ENCODE measurements around the gene THSD7A.

DNA sequence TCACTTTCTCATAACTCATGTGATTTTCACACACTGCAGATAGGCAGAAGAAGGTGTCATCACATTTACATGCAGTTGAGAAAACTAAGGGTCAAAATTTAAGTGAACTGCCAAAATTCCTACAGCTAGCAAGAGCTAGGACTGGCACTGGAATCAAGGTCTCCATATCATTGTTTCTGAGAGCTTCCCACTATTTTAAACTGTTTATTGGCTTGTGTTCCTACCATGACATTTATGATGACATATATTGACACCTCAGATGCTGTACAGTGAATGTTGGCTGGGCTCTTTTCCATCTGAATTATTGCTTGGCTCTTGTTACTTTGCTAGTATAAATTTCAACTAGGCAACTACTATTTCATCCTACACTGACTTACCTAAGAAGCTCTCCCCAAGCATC is 2.0 kb downstream of the THSD7A start:
- TF ChIP-seq, protein P1, sequence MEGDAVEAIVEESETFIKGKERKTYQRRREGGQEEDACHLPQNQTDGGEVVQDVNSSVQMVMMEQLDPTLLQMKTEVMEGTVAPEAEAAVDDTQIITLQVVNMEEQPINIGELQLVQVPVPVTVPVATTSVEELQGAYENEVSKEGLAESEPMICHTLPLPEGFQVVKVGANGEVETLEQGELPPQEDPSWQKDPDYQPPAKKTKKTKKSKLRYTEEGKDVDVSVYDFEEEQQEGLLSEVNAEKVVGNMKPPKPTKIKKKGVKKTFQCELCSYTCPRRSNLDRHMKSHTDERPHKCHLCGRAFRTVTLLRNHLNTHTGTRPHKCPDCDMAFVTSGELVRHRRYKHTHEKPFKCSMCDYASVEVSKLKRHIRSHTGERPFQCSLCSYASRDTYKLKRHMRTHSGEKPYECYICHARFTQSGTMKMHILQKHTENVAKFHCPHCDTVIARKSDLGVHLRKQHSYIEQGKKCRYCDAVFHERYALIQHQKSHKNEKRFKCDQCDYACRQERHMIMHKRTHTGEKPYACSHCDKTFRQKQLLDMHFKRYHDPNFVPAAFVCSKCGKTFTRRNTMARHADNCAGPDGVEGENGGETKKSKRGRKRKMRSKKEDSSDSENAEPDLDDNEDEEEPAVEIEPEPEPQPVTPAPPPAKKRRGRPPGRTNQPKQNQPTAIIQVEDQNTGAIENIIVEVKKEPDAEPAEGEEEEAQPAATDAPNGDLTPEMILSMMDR (IDR thresholded peaks at IDR 0.05; ENCODE audit: insufficient read depth, low read depth, low read length), result no peak
- TF ChIP-seq EZH2 (IDR thresholded peaks at IDR 0.05; ENCODE audit: insufficient read depth, low read length), result no peak
